Measurements from ENCODE around the gene ATN1. TPM values are rescaled to one million over a fixed set of nuclear protein-coding genes. Genes with fewer than 3 reads are reported as not detected.

The ATN1 gene
- polyA plus RNA-seq, 1 donor, result 70.4 TPM

DNA sequence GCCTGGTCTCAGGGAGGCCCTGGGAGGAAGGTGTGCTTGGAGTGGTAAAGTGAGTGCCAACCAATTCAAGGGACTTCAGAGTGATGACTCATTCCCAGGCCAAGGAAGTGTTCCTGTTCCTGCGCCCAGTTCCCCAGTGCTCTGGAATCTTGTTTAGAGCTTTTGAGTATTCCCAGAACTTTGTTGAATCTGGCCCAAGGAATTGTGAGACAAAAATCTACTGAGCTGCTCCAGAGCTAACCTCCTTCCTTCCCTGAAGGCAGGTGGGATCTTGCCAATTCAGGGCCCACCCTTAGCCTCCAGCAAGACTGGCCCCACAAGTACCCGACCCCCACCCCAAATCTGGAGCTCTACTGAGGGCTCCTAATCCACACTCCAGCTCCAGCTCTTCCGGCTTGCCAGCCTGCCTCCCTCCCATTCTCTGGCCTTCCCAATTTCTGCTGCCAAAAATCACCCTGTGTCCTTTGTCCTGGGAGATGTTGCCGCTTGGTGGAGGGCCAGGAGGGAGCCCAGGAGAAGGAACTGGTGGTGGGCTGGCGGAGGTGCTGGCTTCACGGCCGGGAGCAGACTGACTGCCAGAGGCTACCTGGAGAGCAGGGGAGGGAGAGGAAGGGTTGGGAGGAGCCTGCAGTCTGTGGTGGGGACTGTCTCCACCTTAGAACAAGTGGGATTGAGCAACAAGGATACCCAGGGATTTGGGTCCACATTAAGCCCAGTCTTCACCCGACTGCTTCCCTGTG lies 2.0 kb upstream of the ATN1 start:
- DNase-seq (ENCODE audit: low read depth), result no peak

DNA sequence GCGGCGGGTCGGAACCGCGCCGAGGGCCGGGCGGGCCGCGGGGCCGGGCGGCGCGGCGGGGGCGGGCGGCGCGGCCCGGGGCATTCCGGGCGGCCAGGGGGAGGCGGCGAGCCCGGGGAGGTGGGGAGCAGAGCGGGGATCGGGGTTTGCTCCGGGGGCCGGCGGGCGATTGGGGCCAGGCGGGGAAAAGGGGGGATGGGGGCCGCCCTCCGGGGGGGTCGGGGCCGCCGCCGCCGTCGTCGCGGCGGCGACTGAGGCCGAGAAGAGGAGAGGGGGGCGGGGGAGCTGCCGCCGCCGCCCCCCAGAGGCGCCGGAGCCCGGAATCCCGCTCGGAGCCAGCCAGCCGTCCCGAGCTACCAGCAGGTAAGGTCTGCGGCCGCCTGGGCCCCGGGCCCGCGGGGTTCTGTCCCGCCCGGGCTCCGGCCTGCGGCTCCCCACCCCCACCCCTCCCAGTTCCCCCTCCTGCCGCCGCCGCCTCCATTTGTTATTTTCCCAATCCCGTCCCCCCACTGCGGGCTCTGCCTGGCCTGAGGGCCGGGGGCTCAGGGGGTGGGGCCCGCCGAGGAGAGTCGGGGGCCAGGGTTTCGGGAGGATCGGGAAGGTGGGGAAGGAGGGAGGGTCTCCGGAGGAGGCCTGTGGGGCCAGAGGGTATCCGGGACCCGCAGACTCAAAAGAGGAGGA lies 403 bp downstream of the ATN1 start:
- DNase-seq (ENCODE audit: low read depth), result no peak

DNA sequence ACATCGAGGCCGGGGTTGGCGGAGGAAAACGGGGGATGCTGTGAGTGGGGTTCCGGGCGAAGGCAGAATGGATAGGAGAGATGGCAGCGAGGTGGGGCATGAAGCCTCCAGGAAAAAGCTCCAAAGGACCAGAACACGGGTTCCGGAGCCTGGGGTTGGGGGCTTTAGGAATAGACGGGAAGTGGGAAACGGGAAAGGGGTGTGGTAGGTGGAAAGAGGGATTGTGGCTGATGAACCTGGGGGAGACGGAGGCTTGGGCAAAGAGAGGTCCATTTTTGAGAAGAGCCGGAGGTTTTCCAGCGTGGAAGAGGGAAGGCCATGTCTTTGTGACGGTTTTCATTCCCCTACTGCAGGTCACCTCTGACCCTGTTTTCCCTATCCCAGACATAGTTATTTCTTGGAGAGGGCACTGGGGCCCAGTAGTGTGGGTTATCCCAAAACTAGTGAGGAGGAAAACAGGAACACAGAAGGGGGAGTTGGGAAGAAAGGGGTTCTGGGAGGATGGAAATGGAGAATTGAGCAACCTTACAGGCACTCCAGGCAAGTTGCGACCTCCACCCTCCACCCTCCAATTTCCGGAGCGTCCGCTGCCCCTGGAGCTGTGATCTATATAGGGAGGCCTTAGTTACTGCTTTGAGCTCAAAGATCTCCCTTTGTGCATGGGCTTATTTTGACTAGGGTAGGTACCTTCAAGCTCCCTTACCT lies 1.1 kb downstream of the ATN1 start:
- DNase-seq (ENCODE audit: low read depth), result no peak

DNA sequence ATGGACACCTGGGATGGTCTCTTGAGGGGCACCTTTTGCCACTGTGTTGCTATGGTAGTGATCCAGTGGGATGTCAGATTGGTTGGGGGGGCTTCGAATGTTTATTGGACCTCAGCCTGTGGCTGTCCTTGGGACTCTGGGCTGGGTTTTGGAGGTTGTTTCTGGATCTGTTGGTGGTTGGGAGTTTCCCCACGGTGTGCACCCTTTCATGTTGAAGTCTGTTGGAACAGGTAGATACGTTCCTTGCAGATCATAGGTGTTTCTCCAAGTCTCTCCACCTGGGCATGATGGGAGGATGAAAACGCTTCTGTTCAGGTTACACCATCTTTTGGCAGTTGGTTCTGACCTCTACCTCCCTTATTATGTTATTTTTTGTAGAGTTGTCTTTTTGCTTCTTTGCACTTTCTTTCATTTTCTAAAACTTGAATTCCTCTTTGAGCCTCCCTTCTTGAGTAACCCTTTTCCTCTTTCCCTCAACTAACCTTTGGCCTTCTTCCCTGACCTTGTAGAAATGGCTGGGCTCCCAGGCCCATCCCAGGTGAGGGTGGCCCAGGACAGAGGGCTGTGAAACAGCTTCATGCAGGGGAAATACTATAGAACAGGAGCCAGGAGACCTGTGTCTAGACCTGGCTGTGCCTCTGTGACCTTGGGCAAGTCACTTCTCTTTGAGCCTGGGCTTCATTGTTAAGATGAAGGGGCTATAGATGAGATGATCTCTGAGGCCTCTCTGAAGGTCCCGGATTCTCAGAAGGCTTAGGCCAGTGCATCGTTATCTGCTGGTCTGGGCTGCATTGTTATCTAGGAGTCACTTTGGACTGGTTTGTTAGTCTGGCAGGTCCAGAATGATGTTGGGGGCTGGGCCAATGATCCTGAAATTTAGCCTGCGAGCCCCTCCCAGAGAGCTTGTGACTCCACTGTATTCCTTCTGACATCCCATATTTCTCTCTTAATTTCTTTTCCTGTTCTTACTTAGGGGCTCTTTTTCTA lies 2.0 kb downstream of the ATN1 start:
- DNase-seq (ENCODE audit: low read depth), result no peak

DNA sequence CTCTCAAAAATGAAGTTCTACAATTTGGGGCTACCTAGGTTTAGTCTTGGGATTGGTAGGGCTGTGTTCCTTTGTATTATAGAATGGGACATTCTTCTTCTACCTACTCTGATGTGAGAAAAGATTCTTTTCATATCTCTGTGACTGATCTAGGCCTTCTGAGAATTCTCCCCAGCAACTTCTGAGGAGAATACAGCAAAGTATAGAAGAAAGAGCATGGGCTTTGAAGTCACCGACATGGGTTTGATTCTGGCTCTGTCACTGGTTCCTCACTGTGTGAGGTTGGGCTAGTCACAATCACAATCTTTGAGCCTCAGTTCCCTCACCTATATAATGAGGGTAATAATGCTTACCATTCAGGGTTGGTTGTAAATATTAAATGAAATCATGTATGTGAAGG lies 5.0 kb downstream of the ATN1 start:
- DNase-seq (ENCODE audit: low read depth), result no peak

DNA sequence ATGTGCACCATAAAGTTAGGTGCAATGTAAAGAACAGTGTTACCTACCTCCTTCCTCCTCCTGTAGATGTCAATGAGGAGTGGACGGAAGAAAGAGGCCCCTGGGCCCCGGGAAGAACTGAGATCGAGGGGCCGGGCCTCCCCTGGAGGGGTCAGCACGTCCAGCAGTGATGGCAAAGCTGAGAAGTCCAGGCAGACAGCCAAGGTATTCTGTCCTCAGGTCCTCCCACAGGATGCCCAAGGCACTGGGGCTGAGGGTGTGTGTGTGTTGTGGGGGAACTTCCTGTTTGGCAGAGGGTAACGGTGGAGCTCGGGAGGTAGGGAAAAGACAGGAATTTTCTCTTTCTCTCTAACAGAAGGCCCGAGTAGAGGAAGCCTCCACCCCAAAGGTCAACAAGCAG lies 6.4 kb downstream of the ATN1 start:
- DNase-seq (ENCODE audit: low read depth), result no peak

DNA sequence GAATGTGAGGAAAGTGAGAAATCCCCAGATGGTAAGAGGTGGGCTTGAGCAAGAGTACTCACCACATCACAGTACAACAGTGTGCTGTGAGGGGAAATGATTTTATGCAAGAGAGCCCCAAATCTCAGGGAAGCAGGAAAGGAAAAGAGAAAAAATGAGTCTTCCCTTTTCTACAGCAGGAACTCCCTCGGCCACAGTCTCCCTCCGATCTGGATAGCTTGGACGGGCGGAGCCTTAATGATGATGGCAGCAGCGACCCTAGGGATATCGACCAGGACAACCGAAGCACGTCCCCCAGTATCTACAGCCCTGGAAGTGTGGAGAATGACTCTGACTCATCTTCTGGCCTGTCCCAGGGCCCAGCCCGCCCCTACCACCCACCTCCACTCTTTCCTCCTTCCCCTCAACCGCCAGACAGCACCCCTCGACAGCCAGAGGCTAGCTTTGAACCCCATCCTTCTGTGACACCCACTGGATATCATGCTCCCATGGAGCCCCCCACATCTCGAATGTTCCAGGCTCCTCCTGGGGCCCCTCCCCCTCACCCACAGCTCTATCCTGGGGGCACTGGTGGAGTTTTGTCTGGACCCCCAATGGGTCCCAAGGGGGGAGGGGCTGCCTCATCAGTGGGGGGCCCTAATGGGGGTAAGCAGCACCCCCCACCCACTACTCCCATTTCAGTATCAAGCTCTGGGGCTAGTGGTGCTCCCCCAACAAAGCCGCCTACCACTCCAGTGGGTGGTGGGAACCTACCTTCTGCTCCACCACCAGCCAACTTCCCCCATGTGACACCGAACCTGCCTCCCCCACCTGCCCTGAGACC lies 7.8 kb downstream of the ATN1 start:
- DNase-seq (ENCODE audit: low read depth), result no peak

DNA sequence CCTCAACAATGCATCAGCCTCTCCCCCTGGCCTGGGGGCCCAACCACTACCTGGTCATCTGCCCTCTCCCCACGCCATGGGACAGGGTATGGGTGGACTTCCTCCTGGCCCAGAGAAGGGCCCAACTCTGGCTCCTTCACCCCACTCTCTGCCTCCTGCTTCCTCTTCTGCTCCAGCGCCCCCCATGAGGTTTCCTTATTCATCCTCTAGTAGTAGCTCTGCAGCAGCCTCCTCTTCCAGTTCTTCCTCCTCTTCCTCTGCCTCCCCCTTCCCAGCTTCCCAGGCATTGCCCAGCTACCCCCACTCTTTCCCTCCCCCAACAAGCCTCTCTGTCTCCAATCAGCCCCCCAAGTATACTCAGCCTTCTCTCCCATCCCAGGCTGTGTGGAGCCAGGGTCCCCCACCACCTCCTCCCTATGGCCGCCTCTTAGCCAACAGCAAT lies 8.5 kb downstream of the ATN1 start:
- DNase-seq (ENCODE audit: low read depth), result no peak

DNA sequence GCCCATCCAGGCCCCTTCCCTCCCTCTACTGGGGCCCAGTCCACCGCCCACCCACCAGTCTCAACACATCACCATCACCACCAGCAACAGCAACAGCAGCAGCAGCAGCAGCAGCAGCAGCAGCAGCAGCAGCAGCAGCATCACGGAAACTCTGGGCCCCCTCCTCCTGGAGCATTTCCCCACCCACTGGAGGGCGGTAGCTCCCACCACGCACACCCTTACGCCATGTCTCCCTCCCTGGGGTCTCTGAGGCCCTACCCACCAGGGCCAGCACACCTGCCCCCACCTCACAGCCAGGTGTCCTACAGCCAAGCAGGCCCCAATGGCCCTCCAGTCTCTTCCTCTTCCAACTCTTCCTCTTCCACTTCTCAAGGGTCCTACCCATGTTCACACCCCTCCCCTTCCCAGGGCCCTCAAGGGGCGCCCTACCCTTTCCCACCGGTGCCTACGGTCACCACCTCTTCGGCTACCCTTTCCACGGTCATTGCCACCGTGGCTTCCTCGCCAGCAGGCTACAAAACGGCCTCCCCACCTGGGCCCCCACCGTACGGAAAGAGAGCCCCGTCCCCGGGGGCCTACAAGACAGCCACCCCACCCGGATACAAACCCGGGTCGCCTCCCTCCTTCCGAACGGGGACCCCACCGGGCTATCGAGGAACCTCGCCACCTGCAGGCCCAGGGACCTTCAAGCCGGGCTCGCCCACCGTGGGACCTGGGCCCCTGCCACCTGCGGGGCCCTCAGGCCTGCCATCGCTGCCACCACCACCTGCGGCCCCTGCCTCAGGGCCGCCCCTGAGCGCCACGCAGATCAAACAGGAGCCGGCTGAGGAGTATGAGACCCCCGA lies 9.1 kb downstream of the ATN1 start:
- DNase-seq (ENCODE audit: low read depth), result no peak

DNA sequence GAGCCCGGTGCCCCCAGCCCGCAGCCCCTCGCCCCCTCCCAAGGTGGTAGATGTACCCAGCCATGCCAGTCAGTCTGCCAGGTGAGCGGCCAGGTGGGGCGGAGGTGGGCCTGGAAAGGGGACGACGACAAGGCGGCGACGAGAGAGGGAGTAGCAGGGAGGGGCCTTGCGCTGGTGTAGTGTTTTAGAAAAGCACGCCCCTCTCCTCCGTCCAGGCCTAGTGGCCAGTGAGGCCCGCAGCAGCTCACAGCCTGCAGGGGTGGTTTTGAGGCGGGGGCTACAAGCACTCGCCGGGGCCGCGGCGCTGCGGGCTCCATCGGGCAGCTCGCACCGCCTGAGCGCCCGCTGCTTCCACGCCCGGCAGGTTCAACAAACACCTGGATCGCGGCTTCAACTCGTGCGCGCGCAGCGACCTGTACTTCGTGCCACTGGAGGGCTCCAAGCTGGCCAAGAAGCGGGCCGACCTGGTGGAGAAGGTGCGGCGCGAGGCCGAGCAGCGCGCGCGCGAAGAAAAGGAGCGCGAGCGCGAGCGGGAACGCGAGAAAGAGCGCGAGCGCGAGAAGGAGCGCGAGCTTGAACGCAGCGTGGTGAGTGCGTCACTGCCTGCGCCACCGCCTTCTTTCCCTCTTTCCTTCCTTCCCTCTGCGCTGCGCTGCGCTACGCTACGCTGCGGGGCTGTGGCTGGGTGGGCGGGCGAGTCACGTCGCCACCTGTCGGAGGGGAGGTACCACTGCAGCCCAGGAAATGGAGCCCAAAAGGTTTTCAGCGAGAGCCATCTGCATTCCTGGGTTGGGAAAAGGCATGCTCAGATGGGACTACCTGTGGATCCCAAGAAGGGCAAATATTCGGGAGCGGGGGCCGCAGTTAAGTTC lies 10.0 kb downstream of the ATN1 start:
- DNase-seq (ENCODE audit: low read depth), result peak; percentile 87

DNA sequence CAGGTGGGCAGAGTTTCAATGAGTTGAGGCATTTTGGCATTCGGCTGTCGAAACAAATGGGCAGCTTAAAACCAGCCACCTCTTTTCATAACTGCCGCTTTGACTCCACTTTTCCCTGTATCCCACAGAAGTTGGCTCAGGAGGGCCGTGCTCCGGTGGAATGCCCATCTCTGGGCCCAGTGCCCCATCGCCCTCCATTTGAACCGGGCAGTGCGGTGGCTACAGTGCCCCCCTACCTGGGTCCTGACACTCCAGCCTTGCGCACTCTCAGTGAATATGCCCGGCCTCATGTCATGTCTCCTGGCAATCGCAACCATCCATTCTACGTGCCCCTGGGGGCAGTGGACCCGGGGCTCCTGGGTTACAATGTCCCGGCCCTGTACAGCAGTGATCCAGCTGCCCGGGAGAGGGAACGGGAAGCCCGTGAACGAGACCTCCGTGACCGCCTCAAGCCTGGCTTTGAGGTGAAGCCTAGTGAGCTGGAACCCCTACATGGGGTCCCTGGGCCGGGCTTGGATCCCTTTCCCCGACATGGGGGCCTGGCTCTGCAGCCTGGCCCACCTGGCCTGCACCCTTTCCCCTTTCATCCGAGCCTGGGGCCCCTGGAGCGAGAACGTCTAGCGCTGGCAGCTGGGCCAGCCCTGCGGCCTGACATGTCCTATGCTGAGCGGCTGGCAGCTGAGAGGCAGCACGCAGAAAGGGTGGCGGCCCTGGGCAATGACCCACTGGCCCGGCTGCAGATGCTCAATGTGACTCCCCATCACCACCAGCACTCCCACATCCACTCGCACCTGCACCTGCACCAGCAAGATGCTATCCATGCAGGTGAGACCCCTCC lies 10.8 kb downstream of the ATN1 start:
- DNase-seq (ENCODE audit: low read depth), result no peak

DNA sequence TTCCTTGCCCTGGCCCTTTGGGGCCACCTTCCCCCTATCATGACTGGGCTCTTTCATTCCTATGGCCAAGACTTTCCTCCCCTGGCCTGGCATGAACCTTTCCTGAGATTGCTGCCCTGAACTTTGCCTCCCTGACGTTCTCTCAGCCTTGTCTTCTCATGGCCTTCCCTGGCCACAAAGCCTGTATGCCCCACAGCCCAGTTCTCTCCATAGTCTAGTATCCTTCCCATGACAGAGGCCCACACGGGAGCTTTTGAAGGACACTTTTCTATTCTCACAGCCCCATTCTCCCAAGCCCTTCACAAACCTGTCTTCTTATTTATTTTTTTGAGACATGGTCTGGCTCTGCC lies 11.4 kb downstream of the ATN1 start:
- no peak for DNase-seq (ENCODE audit: low read depth)

DNA sequence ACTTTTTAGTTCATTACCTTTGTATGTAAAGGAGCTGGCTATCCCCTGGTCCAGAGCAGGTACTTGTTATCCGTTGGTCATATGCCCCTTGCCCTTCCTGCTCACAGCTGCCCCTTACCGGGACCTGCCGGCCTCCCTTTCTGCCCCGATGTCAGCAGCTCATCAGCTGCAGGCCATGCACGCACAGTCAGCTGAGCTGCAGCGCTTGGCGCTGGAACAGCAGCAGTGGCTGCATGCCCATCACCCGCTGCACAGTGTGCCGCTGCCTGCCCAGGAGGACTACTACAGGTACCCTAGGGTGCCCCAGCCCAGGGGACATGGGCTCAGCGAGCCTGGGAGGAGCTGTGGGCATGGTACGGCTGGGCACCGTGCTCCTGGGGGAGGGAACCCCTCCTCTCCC lies 13.5 kb downstream of the ATN1 start:
- no peak for DNase-seq (ENCODE audit: low read depth)

DNA sequence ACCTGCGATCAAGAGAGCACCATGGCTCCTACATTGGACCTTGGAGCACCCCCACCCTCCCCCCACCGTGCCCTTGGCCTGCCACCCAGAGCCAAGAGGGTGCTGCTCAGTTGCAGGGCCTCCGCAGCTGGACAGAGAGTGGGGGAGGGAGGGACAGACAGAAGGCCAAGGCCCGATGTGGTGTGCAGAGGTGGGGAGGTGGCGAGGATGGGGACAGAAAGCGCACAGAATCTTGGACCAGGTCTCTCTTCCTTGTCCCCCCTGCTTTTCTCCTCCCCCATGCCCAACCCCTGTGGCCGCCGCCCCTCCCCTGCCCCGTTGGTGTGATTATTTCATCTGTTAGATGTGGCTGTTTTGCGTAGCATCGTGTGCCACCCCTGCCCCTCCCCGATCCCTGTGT lies 14.0 kb downstream of the ATN1 start:
- DNase-seq (ENCODE audit: low read depth), result no peak

DNA sequence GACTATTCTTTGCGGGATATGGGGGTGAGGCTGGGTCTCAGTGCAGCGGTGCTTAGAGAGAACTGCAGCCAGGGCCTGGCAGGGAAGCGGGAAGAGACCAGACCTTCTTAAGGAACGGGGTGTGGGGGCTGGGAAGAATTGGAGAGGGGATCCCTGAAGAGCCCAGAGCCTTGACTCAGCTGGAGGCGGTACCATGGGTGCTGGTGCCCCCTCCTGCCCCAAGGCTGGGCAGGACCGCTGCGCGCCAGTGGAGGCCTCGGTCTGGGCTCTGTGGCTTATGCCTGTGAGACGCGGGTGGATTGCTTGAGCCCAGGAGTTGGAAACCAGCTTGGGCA lies 14.5 kb downstream of the ATN1 start:
- DNase-seq (ENCODE audit: low read depth), result no peak

DNA sequence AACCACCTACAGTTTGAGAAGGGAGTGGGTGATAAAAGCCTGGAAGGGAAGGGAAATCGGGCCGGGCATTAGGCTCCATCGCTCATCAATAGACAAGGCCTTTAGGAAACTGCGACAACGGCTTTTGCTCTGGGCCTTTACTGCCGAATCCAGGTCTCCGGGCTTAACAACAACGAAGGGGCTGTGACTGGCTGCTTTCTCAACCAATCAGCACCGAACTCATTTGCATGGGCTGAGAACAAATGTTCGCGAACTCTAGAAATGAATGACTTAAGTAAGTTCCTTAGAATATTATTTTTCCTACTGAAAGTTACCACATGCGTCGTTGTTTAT lies 15.6 kb downstream of the ATN1 start:
- DNase-seq (ENCODE audit: low read depth), result peak; percentile 87

DNA sequence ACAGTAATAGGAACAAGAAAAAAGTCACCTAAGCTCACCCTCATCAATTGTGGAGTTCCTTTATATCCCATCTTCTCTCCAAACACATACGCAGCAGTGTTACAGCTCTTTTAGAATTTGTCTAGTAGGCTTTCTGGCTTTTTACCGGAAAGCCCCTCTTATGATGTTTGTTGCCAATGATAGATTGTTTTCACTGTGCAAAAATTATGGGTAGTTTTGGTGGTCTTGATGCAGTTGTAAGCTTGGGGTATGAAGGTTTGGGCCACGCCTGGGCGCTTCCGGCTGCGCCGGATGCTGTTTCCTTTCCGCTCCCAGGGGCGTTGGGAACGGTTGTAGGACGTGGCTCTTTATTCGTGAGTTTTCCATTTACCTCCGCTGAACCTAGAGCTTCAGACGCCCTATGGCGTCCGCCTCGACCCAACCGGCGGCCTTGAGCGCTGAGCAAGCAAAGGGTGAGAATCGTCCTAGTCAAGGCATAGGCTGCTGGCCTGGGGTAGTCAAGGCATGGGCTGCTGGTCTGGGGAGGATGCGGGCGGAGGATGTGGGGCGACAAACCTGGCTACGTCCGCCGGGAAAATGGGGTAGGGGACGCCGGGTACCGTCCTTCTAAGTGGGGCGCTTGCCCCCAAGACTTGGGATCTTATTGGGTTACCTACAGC lies 16.1 kb downstream of the ATN1 start, which contains the start of the genes C12orf57 and RNU7-1:
TSS of gene C12orf57 (plus strand) at position 301 of the 659 bp plus-strand sequence. CDS start at position 401, 100 bp downstream.
TSS of gene RNU7-1 (plus strand) at position 95 of the 659 bp plus-strand sequence.
- DNase-seq (ENCODE audit: low read depth), result peak; percentile 83
